Body of pancreas (tissue), 4 donors: Measurements from ENCODE around the gene KRTAP9-7.

ENCODE experiments used
- CTCF ChIP-seq, 7 experiments: fragments of 450-650 bp in 4 of 7; fragments of 200-600 bp in 3 of 7; sonication (generic) in 3 of 7; IDR thresholded peaks; one replicate each; pipeline ENCODE4 v1.5.1; 2016 to 2019; ENCODE audit warnings: antibody characterized with exemption in 7 of 7
- POLR2A ChIP-seq, 3 donors: fragments of 450-650 bp; IDR thresholded peaks; one replicate each; pipeline ENCODE4 v1.6.1; 2016; ENCODE audit warnings: antibody characterized with exemption in 3 of 3, mild to moderate bottlenecking in 2 of 3

GRCh38 chr17:41324180-41325075 lies 48.9 kb downstream of the KRTAP9-7 start:
- peak in 4 of 7 experiments; percentile 8 to 25 (median 12) for TF ChIP-seq CTCF (IDR thresholded peaks at IDR 0.05)
- TF ChIP-seq POLR2A (IDR thresholded peaks at IDR 0.05) = no peak
